Activated CD4-positive, alpha-beta memory T cell treated with anti-CD3 and anti-CD28 coated beads for 36 hours (primary cell): ENCODE results near the gene LMX1A. TPM values are rescaled to one million over a fixed set of nuclear protein-coding genes. Genes with fewer than 3 reads are reported as not detected.
A peak's percentile ranks its signal among the peaks of the same experiment; 100 is the strongest.

Experiments used
- CTCF ChIA-PET: fragments of 350-600 bp; sonication (Branson Sonifier 250); formaldehyde crosslinking; loops from one replicate; lab custom pipeline; 2021; ENCODE audit warnings: antibody characterized with exemption, inconsistent platforms; lab: Charles Lee
- POLR2A ChIA-PET: fragments of 350-600 bp; sonication (Branson Sonifier 250); formaldehyde crosslinking; loops from one replicate; lab custom pipeline; 2021; ENCODE audit warnings: antibody characterized with exemption; lab: Charles Lee
- DNase-seq: peaks from one replicate; pipeline ENCODE4 v3.0.0-alpha.2; 2020
- H3K27ac Mint-ChIP-seq: one replicate; pipeline ENCODE4 v1.8.0; 2021; ENCODE audit warnings: mixed read lengths
- H3K27me3 Mint-ChIP-seq: one replicate; pipeline ENCODE4 v1.8.0; 2021; ENCODE audit warnings: mixed read lengths
- H3K36me3 Mint-ChIP-seq: one replicate; pipeline ENCODE4 v1.8.0; 2021; ENCODE audit warnings: mixed read lengths
- H3K4me1 Mint-ChIP-seq: one replicate; pipeline ENCODE4 v1.8.0; 2021; ENCODE audit warnings: low read depth, mixed read lengths
- H3K4me3 Mint-ChIP-seq: one replicate; pipeline ENCODE4 v1.8.0; 2021; ENCODE audit warnings: mild to moderate bottlenecking, mixed read lengths
- H3K9me3 Mint-ChIP-seq: one replicate; pipeline ENCODE4 v1.8.0; 2021; ENCODE audit warnings: mixed read lengths
- intact Hi-C: fragments of 100-400 bp; cut with micrococcal nuclease; formaldehyde crosslinking; loops from one replicate; pipeline ENCODE4 v1.15.1; 2023
- total RNA-seq, 2 experiments: library from RNA; stranded (reverse); gene quantifications; one replicate each; pipeline ENCODE4 v1.2.3, GENCODE V29; 2021

The LMX1A gene
- not detected for total RNA-seq

GRCh38 chr1:165355977-165356811 is at the start of gene LMX1A:
Gene LMX1A, minus strand, starts transcription at chr1:165356715. Its CDS starts 1,156 bp downstream, at chr1:165355559.
- DNase-seq, result no peak

GRCh38 chr1:165403835-165404482 is 47.4 kb upstream of the LMX1A start:
- H3K27ac Mint-ChIP-seq, result no peak overlapping the region
- CTCF ChIA-PET, result interaction anchor here (0.9 to 6.6 kb wide), 6 partner anchors 11 to 194 kb away, joined by 3 to 77 read pairs (median 4); no protein-coding TSS in a partner anchor
- H3K9me3 Mint-ChIP-seq, result no peaks in the 10 kb centered on the region
- no peaks in the 10 kb centered on the region for H3K4me1 Mint-ChIP-seq
- H3K36me3 Mint-ChIP-seq, result no peaks in the 10 kb centered on the region
- peak; percentile 49 for DNase-seq
- H3K4me3 Mint-ChIP-seq, result no peak overlapping the region
- intact Hi-C loops, result loop anchor here (1.0 to 5.0 kb wide), 2 partner anchors 147 to 189 kb away; no protein-coding TSS in a partner anchor
- H3K27me3 Mint-ChIP-seq, result peaks cover 18% of the 10 kb centered on the region
- POLR2A ChIA-PET, result interaction anchor here (1.1 kb wide), 1 partner anchor 193 kb away, joined by 3 read pairs; no protein-coding TSS in a partner anchor

More at GRCh38 chr1:165355977-165356811, at the start of gene LMX1A:
- Mint-ChIP-seq H3K27ac (no peak within 1 kb of the TSS), H3K27me3 (peaks cover 61% of the 10 kb centered on the region), H3K36me3 (no peaks in the 10 kb centered on the region), H3K9me3 (no peaks in the 10 kb centered on the region), H3K4me3 (no peak within 1 kb of the TSS), H3K4me1 (peaks cover 10% of the 10 kb centered on the region)
- POLR2A ChIA-PET, result no interaction called here
- intact Hi-C loops, result loop anchor here (10.0 kb wide), 1 partner anchor 121 kb away; no protein-coding TSS in a partner anchor
- CTCF ChIA-PET, result interaction anchor here (7.3 kb wide), 1 partner anchor 13 kb away, joined by 57 read pairs; no protein-coding TSS in a partner anchor

DNA sequence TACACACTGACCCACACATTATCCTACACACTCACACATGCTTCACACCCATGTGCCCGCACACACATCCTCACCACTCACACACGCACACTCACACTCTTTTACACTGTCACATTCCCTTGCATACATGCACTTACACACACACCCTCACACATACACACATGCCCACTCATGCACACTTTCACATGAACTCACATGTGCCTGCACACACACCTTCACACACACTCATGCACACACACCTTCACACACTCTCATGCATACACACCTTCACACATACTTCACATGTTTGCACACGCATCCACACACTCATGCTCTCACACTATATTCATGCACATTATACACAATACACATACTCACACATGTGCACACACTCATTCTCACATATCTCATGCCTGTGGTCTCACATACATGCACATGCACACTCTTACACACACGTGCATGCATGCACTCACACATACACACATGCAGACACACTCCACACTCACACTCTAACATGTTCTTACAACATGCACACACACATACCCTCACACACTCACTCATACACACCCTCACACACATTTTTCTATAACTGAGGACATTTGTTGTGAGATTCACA is 46.1 kb upstream of the LMX1A start:
- H3K4me1 Mint-ChIP-seq, result peaks cover 3% of the 10 kb centered on the region
- ChIA-PET POLR2A (no interaction called here), CTCF (interaction anchor here (0.9 to 6.6 kb wide), 5 partner anchors 9 to 196 kb away, joined by 3 to 77 read pairs (median 4); no protein-coding TSS in a partner anchor)

GRCh38 chr1:165397944-165398343 is 41.4 kb upstream of the LMX1A start:
- peaks cover 37% of the 10 kb centered on the region for H3K27me3 Mint-ChIP-seq
- no peak overlapping the region for H3K4me3 Mint-ChIP-seq
- peaks cover 2% of the 10 kb centered on the region for H3K36me3 Mint-ChIP-seq
- peaks cover 15% of the 10 kb centered on the region for H3K4me1 Mint-ChIP-seq
- CTCF ChIA-PET, result interaction anchor here (2.0 to 9.1 kb wide), 2 partner anchors 30 to 195 kb away, joined by 5 to 312 read pairs; no protein-coding TSS in a partner anchor
- peak; percentile 44 for DNase-seq
- POLR2A ChIA-PET, result no interaction called here
- H3K27ac Mint-ChIP-seq, result no peak overlapping the region
- H3K9me3 Mint-ChIP-seq, result no peaks in the 10 kb centered on the region
- intact Hi-C loops, result no loop called here

More for the DNA sequence above, 46.1 kb upstream of the LMX1A start:
- no peak overlapping the region for H3K4me3 Mint-ChIP-seq
- H3K27me3 Mint-ChIP-seq, result peaks cover 15% of the 10 kb centered on the region
- intact Hi-C loops, result loop anchor here (5.0 kb wide), 1 partner anchor 145 kb away; no protein-coding TSS in a partner anchor
- no peak for DNase-seq
- H3K36me3 Mint-ChIP-seq, result no peaks in the 10 kb centered on the region
- H3K27ac Mint-ChIP-seq, result no peak overlapping the region
- no peaks in the 10 kb centered on the region for H3K9me3 Mint-ChIP-seq

- no peak overlapping the region for H3K27ac Mint-ChIP-seq
- H3K4me3 Mint-ChIP-seq, result no peak overlapping the region
- ChIA-PET POLR2A (no interaction called here), CTCF (interaction anchor here (1.1 to 9.1 kb wide), 2 partner anchors 28 to 197 kb away, joined by 6 to 312 read pairs; no protein-coding TSS in a partner anchor)
- H3K4me1 Mint-ChIP-seq, result peaks cover 22% of the 10 kb centered on the region
- no peaks in the 10 kb centered on the region for H3K9me3 Mint-ChIP-seq
- intact Hi-C loops, result no loop called here
- no peak for DNase-seq
- peaks cover 52% of the 10 kb centered on the region for H3K27me3 Mint-ChIP-seq
- peaks cover 2% of the 10 kb centered on the region for H3K36me3 Mint-ChIP-seq
These were observed 39.4 kb upstream of the LMX1A start for GRCh38 chr1:165395901-165396300.

GRCh38 chr1:165395478-165395877 is 39.0 kb upstream of the LMX1A start:
- ChIA-PET CTCF (interaction anchor here (1.1 to 9.1 kb wide), 2 partner anchors 27 to 198 kb away, joined by 6 to 312 read pairs; no protein-coding TSS in a partner anchor), POLR2A (no interaction called here)
- no peak for DNase-seq
- peaks cover 2% of the 10 kb centered on the region for H3K36me3 Mint-ChIP-seq
- peaks cover 22% of the 10 kb centered on the region for H3K4me1 Mint-ChIP-seq
- no peaks in the 10 kb centered on the region for H3K9me3 Mint-ChIP-seq
- intact Hi-C loops, result no loop called here
- H3K4me3 Mint-ChIP-seq, result no peak overlapping the region
- H3K27me3 Mint-ChIP-seq, result peaks cover 56% of the 10 kb centered on the region
- H3K27ac Mint-ChIP-seq, result no peak overlapping the region

GRCh38 chr1:165392634-165393571 is 36.4 kb upstream of the LMX1A start:
- Mint-ChIP-seq H3K4me1 (peaks cover 20% of the 10 kb centered on the region), H3K27ac (peak overlapping the region; percentile 81), H3K9me3 (no peaks in the 10 kb centered on the region), H3K4me3 (peak overlapping the region; percentile 66), H3K27me3 (peaks cover 57% of the 10 kb centered on the region), H3K36me3 (peaks cover 2% of the 10 kb centered on the region)
- DNase-seq, result peak; percentile 93
- ChIA-PET CTCF (interaction anchor here (0.6 to 9.1 kb wide), 33 partner anchors 8 to 1086 kb away, joined by 3 to 312 read pairs (median 4); partner anchors contain the start of genes MGST3 and TMCO1), POLR2A (interaction anchor here (1.1 kb wide), 1 partner anchor 198 kb away, joined by 3 read pairs; no protein-coding TSS in a partner anchor)
- intact Hi-C loops, result loop anchor here (1.0 to 5.0 kb wide), 5 partner anchors 200 to 689 kb away; partner anchors contain the start of genes ALDH9A1 and MGST3

DNA sequence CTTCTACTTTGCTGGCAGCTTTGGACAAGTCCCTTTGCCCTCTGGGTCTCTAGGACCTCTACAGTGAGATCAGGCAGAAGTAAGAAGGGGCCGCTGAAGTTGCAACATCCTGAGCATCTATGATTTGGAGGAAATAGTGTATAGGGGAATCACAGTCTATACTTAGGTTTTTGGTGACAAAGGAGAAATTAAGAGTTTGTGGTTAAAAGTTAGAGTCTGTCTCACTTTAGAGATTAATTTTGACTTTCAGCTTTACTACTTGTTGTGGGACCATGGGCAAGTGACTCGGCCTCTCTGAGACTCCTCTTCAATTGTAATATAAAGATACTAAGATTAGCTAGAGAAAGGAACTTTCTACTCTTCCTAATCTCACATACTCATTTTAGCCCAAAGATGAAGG is 33.1 kb upstream of the LMX1A start:
- Mint-ChIP-seq H3K27me3 (peaks cover 52% of the 10 kb centered on the region), H3K27ac (no peak overlapping the region), H3K4me1 (peaks cover 16% of the 10 kb centered on the region), H3K9me3 (no peaks in the 10 kb centered on the region), H3K36me3 (peaks cover 2% of the 10 kb centered on the region), H3K4me3 (no peak overlapping the region)
- intact Hi-C loops, result loop anchor here (5.0 kb wide), 3 partner anchors 308 to 693 kb away; partner anchors contain the start of gene ALDH9A1
- CTCF ChIA-PET, result interaction anchor here (1.5 to 2.0 kb wide), 3 partner anchors 22 to 207 kb away, joined by 3 to 12 read pairs (median 9); no protein-coding TSS in a partner anchor
- no peak for DNase-seq
- POLR2A ChIA-PET, result no interaction called here

- no peak overlapping the region for H3K27ac Mint-ChIP-seq
- peaks cover 8% of the 10 kb centered on the region for H3K4me1 Mint-ChIP-seq
- ChIA-PET CTCF (interaction anchor here (0.7 to 2.3 kb wide), 4 partner anchors 15 to 131 kb away, joined by 3 to 12 read pairs (median 4); no protein-coding TSS in a partner anchor), POLR2A (no interaction called here)
- H3K36me3 Mint-ChIP-seq, result peaks cover under 1% of the 10 kb centered on the region
- H3K4me3 Mint-ChIP-seq, result no peak overlapping the region
- DNase-seq, result no peak
- intact Hi-C loops, result no loop called here
- no peaks in the 10 kb centered on the region for H3K9me3 Mint-ChIP-seq
- H3K27me3 Mint-ChIP-seq, result peaks cover 45% of the 10 kb centered on the region
These were observed 31.4 kb upstream of the LMX1A start for GRCh38 chr1:165387961-165388360.

GRCh38 chr1:165387505-165387904 is 31.0 kb upstream of the LMX1A start:
- no peaks in the 10 kb centered on the region for H3K9me3 Mint-ChIP-seq
- peaks cover 3% of the 10 kb centered on the region for H3K4me1 Mint-ChIP-seq
- CTCF ChIA-PET, result interaction anchor here (0.7 to 2.3 kb wide), 3 partner anchors 18 to 130 kb away, joined by 3 to 12 read pairs (median 4); no protein-coding TSS in a partner anchor
- H3K27ac Mint-ChIP-seq, result no peak overlapping the region
- H3K36me3 Mint-ChIP-seq, result no peaks in the 10 kb centered on the region
- no peak overlapping the region for H3K4me3 Mint-ChIP-seq
- peaks cover 42% of the 10 kb centered on the region for H3K27me3 Mint-ChIP-seq
- DNase-seq, result no peak
- intact Hi-C loops, result no loop called here
- POLR2A ChIA-PET, result no interaction called here
